Stimulated activated CD8-positive, alpha-beta memory T cell treated with anti-CD3 and anti-CD28 coated beads, Interleukin-12 subunit alpha, Interleukin-12 subunit beta, amount 100 ng/mL, for 4 hours (primary cell): ENCODE data around the gene CCNQ.

Experiments
- DNase-seq: peaks from one replicate; pipeline ENCODE4 v3.0.0-alpha.2; 2020; ENCODE audit warnings: low read depth

CCNQ gene

DNA sequence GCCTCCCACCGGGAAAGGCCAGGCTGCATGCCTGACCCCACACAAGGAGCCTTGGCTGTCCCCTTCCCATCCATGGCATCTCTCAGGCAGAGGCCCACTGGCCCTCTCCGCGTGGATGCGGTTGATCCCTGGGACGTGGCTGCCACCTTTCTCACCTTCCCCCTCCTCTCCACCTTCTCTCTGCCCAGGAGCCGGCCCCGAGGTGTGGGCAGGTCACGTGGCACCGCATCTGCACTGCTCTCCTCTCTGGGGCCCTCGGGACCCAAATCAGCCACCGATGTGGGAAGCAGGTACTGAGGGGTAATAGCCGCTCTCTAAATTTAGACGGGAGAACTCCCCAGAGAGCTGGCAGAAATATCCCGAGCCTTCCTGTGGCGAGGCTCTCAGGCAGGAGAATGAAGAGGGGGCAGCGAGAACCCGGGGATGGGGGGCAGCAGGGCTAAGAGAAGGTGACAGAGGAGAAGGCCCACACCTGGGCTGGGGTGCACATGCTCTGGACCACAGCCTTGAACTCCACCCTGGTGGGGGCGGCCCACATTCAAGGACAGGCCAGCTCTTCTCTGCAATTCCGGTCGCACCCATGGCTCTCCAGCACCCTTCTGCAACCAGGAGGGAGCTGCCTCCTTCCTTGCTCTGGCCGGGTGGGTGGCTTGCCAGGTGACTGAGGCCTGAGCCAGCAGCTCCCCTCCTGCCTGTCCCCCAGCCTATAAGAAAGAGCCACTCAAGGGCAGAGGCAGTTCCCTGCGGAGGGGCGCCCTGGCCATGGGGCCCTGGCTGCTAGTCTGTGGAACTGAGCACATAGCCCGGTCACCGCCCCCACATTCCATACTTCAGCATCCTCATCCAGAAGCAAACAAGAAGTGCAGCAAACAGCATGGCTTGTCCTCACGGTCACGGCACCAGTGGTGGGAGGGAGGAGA, 38.4 kb upstream of the CCNQ start:
- no peak for DNase-seq

DNA sequence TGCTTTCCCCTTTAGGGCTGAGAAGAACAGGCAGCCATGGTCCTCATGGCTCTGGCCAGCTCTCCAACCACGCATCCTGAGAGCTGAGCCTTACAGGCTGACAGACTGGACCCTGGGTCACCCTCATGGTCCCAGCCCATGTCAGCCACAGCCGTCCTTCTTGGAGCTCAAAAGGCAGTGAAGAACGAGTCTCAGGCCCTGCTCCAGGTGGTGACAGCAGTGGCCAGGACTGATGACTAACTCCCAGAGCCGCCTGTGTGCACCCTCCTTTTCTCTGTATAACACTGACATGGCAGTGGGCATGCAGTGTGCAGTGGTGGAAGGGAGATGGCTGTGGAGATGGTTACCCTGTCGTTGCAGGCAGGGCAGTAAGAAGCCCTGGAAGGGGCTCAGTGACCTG, 37.8 kb upstream of the CCNQ start:
- no peak for DNase-seq

DNA sequence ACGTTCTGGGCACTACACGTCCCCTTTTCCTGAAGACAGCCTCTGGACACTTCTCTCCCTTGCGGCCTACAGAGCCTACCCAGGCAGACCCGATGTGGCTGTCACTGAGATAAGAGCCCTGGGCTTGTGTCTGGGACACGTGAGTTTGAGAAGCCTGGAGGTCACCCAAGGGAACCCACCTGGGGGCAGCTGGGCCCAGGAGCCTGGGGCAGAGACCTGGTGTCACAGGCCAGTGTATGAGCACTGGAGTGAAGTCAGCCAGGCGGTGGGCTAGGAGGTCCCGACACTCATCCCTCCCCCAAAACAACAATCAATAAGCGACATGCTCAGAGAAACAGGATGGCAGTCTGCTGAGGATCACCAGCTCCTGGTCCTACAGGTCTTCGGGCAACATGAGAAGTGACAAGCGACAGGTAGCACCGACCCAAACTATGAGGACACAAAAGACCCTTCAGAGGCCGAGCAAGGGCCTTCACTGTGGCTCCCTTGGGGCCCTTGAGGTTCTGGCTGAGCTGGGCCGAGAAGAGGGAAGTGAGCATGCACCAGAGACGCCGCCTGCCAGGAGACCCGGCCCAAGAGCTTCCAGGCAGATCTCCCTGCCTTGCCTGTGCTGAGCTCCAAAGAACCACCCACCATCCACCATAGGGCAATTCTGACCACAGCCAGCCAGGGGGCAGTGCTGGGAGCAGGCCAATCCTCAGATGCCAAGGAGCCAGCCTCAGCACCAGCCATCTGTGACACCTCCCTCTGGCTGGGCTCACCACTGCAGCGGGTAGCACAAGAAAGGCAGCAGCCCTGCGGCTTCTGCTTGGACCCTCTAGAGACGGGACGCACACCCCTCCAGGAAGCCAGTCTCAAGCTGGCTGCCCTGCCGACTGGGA, 37.1 kb upstream of the CCNQ start:
- no peak for DNase-seq

DNA sequence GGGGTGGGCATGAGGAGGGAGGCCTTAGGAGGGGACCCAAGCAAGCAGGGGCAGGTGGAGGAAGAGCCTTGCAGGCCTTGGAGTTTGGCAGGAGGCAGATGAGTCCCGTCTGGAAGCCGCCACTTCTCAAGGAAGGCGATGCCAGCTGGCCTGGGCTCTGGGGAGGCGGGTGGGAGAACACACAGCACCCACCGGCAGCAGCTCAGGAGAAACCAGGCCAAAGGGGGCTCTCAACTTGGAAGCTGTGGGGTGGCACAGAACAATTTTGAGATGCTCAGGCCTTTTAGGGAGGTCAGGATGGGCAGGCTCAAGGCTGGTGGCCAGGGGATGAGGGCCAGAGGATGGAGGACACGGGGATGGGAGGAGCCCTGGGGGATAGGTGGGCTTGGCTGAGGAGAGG, 36.4 kb upstream of the CCNQ start:
- DNase-seq = no peak

DNA sequence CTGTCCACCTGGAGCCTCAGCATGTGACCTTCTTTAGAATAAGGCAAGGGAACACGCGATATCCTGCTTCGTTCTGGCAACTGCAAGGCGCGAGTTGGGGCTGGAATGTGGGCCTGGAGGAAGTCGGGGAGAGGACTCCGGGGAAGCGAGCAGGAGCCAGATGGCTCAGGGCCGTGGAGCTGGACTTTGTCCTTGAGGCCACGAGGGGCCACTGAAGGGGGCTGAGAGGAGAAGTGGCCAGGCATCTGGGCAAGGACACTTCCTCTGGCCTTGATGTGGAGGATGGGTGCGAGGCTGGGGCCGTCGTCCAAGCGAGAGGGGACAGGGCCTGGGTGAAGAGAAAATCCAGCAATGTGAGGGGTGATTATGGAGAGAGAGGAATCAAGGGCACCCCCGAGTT, 35.9 kb upstream of the CCNQ start:
- DNase-seq = no peak

DNA sequence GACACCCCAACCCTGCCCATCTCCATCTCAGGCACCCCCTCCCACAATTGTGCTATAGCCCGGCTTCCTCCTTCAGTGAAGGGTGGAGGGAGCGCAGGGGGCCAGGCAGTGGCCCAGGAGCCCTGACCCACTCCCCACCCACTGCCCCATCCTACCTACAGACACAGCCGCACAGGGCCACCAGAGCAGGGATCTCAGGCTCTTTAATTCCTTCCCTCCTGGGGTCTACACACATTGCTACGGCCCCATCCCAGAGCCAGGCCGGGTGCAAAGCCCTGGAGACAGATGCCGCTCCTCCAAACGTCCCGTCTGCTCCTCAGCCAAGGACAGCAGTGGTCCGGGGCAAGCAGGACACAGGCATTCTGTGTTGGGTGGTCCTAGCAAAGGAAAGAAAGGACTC, 35.3 kb upstream of the CCNQ start:
- DNase-seq = no peak

DNA sequence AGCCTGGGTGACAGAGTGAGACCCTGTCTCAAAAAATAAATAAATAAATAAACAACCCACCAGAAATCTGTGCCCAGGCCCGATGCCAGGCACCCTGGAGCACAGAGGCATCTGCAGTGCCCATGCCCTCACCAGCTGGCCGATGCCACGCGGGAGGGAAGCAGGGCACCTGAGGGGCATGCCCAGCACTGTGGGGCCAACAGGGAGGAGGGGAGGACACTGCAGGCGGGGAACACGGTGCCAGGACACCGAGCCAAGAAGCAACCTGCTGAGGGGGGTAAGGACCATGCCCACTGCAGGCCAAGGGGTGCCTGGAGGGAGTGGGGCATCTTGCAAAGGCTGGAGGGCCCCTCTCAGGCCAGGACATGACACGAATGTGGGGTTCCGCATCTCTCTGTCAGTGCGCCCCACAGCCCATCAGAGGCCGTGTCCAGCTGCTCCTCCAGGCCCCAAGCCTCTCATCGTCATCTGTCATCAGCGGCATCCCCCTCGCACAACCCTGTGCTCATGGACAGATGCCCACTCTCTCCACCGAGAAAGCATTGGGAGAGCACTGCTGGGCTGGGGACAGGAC, 34.8 kb upstream of the CCNQ start:
- DNase-seq = no peak

DNA sequence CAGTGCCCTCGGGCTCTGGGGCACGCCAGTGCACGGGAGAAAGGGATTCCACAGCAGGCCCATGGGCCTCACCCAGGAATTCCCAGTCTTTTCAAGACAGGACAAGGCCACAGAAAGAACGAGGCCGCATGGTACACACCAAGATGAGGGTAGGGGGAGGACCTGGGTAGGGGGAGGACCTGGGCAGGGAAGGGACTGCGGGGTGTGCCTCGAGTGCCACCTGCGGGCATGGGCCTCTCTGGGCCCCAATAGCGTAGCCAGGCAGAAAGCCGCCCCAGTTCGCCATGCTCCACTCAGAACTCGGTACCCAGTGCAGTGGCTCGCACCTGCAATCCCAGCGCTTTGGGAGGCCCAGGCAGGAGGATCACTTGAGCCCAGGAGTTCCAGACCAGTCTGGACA, 34.1 kb upstream of the CCNQ start:
- no peak for DNase-seq

DNA sequence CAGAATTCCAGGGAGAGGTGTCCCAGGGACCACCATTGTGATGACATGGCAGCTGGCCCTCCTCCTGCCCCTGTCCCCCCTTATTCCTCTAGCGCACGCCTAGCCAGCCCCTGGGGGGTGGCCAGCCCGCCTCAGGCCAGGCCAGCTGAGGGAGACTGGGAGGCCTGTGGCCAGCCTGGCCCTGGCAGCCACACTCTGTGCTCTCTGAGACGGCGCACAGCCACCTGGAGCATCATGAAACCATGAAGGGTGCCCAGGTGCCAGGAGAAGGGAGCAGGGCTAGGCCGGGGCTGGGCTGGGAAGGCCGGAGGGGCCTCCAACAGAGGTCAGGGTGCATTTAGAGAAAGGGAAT, 33.6 kb upstream of the CCNQ start:
- no peak for DNase-seq

DNA sequence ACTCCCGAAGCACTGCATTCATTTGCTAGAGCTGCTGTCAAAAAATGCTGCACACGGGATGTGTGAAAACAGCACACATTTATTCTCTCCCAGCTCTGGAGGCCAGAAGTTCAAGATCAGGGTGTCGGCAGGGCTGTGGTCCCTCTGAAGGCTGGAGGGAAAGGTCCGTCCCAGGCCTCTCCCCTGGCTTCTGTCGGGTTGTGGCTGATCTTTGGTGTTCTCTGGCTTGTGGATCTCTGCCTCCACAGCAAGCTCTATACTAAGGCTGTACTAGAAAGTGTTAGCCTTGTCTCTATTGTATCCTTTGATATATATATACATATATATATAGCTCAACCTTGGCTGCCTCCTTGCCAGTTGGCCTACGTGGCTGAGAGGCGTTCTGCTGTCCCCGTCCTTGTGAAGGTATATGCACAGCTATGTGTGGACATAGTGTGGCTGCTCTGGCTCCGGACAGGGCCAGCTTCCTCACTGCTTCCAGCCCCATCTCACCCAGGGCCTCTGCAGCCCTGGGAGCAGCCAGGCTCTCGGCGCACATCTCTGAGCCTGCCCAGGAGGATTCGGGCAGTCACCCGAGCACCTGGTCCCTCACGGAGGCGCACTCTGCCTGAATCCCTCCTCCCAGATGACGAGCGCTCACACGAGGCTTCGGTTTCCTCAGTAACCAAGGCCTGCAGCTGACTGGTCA, 33.1 kb upstream of the CCNQ start:
- DNase-seq = no peak

DNA sequence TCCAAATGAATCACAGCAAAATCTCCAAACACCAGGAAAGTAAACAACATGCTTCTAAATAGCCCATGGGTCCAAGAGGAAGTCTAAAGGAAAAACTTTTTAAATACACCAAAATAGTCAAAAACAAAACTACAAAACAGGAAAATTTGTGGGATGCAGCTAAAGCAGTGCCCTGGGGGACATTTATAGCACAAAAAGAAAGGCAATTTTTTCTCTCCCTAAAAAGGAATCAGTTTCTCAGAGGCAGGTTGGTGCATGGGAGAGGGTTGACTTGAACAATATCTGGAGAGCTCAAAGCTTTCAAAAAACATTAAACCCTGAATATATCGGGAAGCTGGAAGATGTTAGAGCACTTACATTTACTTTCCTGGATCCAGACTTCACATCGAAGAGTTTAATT, 32.4 kb upstream of the CCNQ start:
- DNase-seq = no peak

DNA sequence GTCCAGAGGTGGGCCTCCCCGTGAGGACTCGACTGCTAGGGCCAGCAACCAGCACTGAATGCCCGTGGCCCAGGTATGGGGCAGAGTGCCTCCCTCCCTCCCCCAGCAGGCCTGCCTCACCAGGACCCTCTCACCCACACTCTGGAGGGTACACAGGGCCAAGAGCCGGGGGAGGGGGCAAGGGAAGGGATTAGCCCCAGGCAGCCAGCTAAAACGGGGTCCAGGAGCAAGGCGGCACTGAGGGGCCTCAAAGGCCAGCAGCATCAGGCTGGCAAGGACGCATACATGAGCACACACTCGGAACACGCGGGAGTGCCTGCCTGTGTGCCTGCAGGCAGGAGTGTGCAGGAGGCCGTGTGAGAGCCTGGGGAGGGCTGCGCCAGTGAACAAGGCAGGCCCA, 29.7 kb upstream of the CCNQ start:
- no peak for DNase-seq

DNA sequence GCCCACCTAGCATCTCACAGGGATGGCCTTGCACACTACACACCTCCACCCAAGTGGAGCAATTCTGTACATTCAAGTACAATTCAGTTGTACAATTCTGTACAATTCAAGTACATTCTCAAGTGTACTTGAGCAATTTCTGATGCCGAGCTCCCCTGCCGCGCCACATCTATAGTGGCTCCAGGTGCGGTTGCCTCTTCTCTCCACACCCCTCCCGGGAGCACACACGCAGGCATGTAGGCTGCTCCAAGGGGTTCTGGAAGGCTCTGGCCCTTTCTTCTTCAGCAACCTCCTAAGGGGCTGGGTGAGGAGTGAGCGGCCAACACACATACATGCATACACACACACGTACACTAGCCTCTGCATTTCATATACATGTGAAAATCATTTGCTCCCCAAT, 29.2 kb upstream of the CCNQ start:
- no peak for DNase-seq

DNA sequence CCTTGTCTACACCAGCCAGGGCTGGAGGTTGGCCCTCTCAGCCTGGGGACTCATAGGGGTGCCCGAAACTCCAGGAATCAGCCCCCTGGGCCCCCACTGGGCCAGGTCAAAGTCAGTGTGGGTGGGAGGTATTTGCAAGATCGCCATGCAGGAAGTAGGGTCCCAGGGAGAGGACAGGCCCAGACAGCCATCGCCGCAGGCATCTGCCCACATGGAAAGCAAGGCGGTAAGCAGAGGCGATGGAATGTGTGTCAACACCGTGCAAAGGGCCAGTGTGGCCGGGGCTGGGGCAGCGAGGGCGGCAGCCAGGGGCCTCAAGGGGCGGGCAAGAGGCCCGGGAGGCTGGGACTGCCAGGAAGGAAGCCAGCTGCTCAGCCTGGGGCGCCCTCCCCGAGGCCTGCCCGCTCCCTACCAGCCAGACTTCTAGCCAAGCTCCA, 28.8 kb upstream of the CCNQ start:
- DNase-seq = no peak

DNA sequence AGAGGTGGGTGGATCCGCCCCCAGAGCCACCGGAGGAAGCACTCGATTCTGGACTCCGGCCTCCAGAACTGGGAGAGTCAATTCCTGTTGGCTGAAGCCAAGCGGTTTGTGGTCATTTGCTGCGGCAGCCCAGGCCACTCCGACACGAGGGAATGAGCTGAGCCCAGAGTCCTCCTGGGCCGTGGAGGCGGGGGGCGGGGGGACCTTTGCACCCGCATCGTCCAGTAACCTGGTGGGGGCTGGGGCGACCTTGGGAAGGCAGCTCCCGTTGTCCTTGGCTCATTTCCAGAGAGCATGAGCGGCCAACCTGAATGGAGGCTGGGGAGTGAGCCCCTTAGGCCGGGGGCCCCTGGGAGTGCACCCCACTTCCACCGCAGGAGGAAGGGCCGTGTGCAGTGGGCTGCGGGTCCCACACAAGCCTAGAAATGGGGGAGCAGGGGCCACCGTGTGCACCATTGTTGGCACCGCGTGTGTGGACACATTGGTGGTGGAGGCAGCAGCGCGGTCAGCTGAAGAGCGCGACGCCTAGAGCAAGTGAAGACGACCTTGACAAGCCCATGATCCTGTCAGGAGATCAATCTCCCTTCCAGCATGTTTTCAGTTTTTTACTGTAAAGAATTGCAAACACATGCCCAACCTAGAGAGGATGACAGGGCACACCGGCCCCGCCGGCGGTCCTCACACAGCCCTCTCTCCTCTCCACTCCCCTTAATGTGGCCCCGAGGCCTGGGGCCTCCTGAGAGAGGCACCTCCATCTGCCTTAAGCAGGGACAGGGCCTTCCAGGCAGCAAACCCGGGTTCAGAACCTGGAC, 28.1 kb upstream of the CCNQ start:
- DNase-seq = no peak

DNA sequence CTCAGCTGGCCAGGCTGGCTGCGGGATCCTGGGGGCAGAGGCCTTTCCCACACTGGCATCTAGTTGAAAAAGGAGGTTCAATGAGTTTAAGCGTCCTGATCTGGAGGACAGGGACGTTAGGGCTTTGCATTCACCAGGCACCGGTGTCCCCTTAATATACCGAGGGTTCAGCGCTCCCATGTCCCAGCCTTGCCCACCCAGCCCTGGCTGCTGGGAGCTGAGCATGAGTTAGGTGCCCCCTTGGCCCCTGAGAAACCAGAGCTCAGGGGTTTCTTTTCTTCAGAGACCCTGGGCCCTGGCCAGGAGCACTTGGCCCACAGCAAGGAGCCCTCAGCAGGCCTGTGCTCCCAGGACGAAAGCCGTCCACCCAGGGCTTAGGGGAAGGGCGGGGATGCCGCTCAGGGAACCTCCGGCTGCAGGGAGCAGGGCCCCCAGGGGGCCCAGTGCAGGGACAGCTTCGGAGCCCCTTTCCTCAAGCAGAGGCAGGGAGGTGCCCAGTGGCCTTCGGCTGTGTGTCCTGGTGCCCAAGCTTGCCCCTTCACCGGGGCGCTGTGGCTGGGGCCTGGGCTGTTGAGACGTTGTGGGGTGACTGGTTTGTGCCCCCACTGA, 27.2 kb upstream of the CCNQ start:
- DNase-seq = no peak

DNA sequence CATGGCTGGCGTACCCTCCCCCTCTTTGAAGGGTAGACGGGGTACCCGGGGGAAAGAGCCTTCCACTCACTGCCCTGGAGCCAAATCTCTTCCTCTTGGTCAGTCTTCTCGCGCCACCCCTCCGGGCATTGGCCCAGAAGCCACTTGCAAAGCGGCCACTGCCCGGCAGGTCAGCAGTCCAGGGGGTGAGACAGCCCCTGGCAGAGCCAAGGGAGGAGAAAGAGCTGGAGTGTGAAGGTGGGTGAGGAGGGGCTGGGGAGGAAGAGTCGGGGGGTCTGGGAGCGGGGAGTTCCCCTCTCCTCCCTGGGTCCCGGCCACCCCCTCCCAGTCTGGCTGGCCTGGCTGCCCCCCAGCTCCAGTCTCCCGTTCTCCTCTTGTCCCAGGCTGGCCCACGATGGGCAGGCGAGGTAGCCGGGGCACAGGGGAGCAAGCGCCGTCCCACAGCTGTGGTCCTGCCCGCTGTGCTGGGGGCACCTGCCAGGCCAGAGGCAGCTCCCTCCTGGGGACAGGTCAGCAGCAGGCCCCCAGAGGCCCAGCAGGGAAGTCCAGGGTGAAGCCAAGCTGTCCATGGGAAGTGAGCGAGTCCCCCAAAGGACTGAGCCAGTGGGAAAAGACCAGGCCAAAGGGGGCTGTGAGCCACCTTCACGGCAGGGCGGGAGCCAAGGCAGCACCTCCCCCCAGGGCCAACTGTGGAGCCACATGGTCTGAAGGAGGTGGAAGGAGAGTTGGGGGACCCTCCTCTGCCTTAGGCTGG, 26.5 kb upstream of the CCNQ start:
- no peak for DNase-seq

DNA sequence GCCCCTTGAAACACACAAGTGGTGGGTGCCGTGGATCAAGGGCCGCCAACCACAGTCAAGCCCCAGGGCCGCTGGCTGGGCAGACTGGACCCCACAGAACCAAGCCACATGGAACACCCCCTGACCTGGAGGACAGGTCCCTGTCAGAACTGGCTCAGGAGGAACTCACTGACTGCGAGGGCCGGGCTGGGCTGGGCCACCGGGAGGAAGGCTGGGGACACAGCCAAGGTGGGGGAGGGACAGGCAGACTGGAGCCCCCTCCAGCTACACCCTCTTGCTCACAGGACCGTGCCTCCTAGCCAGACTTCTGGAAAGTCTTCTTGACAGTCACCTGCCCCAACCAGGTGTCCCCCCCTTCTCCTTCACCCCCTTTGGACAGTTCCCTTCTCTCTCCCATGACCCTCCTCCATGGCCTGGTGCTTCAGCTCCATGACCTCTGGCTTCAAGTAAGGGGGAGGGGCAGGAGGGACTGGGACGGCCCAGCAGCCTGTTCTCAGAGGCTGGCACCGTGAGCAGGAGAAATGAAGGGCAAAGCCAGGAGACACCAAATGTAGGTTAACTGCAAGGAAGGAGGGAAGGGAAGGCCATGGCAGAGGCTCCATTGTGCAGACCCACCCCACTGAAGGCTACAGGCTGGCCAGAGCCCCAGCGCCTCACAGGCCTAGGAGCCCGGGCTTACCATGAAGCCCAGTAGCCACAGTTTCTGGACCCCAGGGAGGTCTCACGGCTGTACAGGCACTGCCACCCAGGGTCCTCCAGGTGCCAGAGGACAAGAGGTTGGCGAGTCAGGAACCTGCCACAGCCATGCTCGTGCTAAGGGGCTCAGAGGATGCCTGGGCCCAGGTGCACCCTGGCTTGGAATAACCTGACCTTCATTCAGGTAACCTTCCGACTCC, 25.5 kb upstream of the CCNQ start:
- no peak for DNase-seq

DNA sequence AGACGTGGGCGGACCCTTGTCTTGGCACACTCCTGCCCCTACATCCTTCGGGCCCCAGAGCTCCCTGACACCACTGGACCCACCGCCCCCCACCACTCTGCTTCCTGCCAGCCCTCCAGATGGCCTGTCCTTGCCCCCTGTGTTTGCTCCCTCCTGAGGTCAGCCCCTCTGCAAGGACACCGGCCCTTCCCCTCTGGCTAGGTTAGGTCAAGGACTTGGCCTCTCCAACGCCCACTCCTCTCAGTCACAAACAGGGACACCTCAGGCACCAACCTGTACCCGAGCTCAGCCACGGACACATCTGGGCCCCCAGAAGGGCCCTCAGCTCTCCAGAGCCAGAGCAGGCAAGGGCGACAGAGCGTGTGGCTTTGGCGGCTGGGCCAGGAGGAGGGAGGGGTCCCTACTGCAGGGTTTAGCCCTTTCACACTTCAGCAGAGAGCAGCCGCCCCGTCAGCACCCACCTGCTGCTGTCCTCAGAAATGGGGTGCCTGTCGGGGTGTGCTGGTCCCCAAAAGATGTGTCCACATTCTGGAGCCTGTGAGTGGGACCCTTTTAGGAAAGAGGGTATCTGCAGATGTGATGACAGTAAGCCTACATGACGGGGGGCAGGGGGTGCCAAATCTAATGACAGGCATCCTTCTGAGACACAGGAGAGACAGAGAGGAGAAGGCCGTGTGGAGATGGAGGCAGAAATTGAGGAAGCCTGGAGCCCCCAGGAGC, 24.5 kb upstream of the CCNQ start:
- no peak for DNase-seq
